ENCODE data around the gene EEF1AKMT1.

DNA sequence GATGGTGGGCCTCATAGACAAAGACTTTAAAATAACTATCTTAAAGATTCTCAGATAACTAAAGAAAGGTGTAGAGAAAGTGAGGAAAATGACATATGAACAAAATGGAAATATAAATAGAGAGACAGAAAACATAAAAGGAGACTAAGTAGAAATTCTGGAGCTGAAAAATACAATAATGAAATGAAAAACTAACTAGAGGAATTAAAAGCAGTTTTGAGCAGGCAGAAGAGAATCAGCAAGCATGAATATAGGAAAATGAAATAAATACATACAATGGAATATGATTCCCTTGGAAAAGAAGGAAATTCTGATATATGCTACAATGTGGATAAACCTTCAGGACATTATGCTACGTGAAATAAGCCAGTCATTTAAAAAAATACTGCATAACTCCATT, 3.9 kb downstream of the EEF1AKMT1 start:
- TF ChIP-seq, protein P1, sequence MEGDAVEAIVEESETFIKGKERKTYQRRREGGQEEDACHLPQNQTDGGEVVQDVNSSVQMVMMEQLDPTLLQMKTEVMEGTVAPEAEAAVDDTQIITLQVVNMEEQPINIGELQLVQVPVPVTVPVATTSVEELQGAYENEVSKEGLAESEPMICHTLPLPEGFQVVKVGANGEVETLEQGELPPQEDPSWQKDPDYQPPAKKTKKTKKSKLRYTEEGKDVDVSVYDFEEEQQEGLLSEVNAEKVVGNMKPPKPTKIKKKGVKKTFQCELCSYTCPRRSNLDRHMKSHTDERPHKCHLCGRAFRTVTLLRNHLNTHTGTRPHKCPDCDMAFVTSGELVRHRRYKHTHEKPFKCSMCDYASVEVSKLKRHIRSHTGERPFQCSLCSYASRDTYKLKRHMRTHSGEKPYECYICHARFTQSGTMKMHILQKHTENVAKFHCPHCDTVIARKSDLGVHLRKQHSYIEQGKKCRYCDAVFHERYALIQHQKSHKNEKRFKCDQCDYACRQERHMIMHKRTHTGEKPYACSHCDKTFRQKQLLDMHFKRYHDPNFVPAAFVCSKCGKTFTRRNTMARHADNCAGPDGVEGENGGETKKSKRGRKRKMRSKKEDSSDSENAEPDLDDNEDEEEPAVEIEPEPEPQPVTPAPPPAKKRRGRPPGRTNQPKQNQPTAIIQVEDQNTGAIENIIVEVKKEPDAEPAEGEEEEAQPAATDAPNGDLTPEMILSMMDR (IDR thresholded peaks at IDR 0.05), result no peak
- TF ChIP-seq POLR2A (IDR thresholded peaks at IDR 0.05), result no peak
- TF ChIP-seq EP300 (IDR thresholded peaks at IDR 0.05), result no peak
